NOMO-1 (cell line): ENCODE data around the gene CRAT.

Experiments
- DNase-seq, 2 experiments: peaks; one replicate each; lab custom pipeline; 2025; ENCODE audit not compliant: unreplicated experiment in 2 of 2; lab: John Stamatoyannopoulos, UW

Gene CRAT

GRCh38 chr9:129094387-129095169, 16.0 kb downstream of the CRAT start:
- DNase-seq, result no peak

GRCh38 chr9:129093602-129094386, 16.8 kb downstream of the CRAT start:
- DNase-seq, result no peak

- DNase-seq, result no peak
These were observed 21.3 kb downstream of the CRAT start for GRCh38 chr9:129089246-129089645.

GRCh38 chr9:129084087-129084486, 26.5 kb downstream of the CRAT start:
- DNase-seq, result no peak

- DNase-seq, result no peak
These were observed 29.1 kb downstream of the CRAT start for GRCh38 chr9:129081388-129081904.

- peak; percentile 96 to 98 for DNase-seq
These were observed 29.8 kb downstream of the CRAT start, which contains the start of gene DOLPP1 for GRCh38 chr9:129080601-129081387. TSS of gene DOLPP1 (plus strand) at chr9:129081111. CDS start at chr9:129081132, 21 bp downstream.

GRCh38 chr9:129080298-129080600, 30.3 kb downstream of the CRAT start:
- peak in 1 of 2 experiments; percentile 12 for DNase-seq

- no peak for DNase-seq
These were observed 30.8 kb downstream of the CRAT start for GRCh38 chr9:129079829-129080228.

GRCh38 chr9:129078691-129079503, 31.7 kb downstream of the CRAT start:
- no peak for DNase-seq

GRCh38 chr9:129077236-129077635, 33.4 kb downstream of the CRAT start:
- DNase-seq, result no peak

- no peak for DNase-seq
These were observed 34.0 kb downstream of the CRAT start for GRCh38 chr9:129076640-129077037.

- no peak for DNase-seq
These were observed 34.5 kb downstream of the CRAT start for GRCh38 chr9:129075996-129076639.

- no peak for DNase-seq
These were observed 36.5 kb downstream of the CRAT start for GRCh38 chr9:129074106-129074505.

GRCh38 chr9:129073404-129073803, 37.2 kb downstream of the CRAT start:
- DNase-seq, result no peak

GRCh38 chr9:129072171-129072570, 38.4 kb downstream of the CRAT start:
- no peak for DNase-seq

GRCh38 chr9:129071526-129072126, 39.0 kb downstream of the CRAT start:
- no peak for DNase-seq

- no peak for DNase-seq
These were observed 39.7 kb downstream of the CRAT start for GRCh38 chr9:129070696-129071525.

GRCh38 chr9:129069862-129070641, 40.5 kb downstream of the CRAT start:
- DNase-seq, result no peak
